Endodermal cell (in vitro differentiated cells): Measurements from ENCODE around the gene ADGRG7. TPM values are rescaled to one million over a fixed set of nuclear protein-coding genes. Genes with fewer than 3 reads are reported as not detected.

ENCODE experiments used
- DNase-seq: peaks from one replicate; pipeline ENCODE4 v3.0.0-alpha.2; 2017
- H3K27ac ChIP-seq: 2 replicates; pipeline ENCODE4 v1.5.1; 2013; ENCODE audit warnings: mild to moderate bottlenecking, low read depth, low read length, moderate library complexity
- H3K27me3 ChIP-seq: 2 replicates; pipeline ENCODE4 v1.6.1; 2013; ENCODE audit warnings: mild to moderate bottlenecking, low read length, moderate library complexity; ENCODE audit not compliant: insufficient read depth, control insufficient read depth, poor library complexity, severe bottlenecking
- H3K36me3 ChIP-seq: 2 replicates; pipeline ENCODE4 v1.7.0; 2013; ENCODE audit warnings: mild to moderate bottlenecking, low read length, moderate library complexity; ENCODE audit not compliant: control insufficient read depth, insufficient read depth
- H3K4me1 ChIP-seq: one replicate; pipeline ENCODE4 v1.7.0; 2013; ENCODE audit warnings: low read length; ENCODE audit not compliant: control insufficient read depth, insufficient read depth
- H3K4me3 ChIP-seq: 2 replicates; pipeline ENCODE4 v1.5.1; 2013; ENCODE audit warnings: mild to moderate bottlenecking, low read length, moderate library complexity
- H3K9ac ChIP-seq: 2 replicates; pipeline ENCODE4 v1.6.1; 2013; ENCODE audit warnings: mild to moderate bottlenecking, low read length, moderate library complexity; ENCODE audit not compliant: poor library complexity, severe bottlenecking; ENCODE audit errors: extremely low read depth
- H3K9me3 ChIP-seq: 2 replicates; pipeline ENCODE4 v1.6.1; 2013; ENCODE audit warnings: mild to moderate bottlenecking, low read length, moderate library complexity; ENCODE audit not compliant: control insufficient read depth
- H3K27ac Mint-ChIP-seq: 2 replicates; pipeline ENCODE4 v1.8.0; 2020; ENCODE audit warnings: mixed read lengths
- H3K27me3 Mint-ChIP-seq: 2 replicates; pipeline ENCODE4 v1.8.0; 2021; ENCODE audit warnings: mild to moderate bottlenecking, mixed read lengths; ENCODE audit not compliant: insufficient read depth
- H3K36me3 Mint-ChIP-seq: 2 replicates; pipeline ENCODE4 v1.8.0; 2020; ENCODE audit warnings: low read depth, mixed read lengths
- H3K4me1 Mint-ChIP-seq: 2 replicates; pipeline ENCODE4 v1.8.0; 2020; ENCODE audit warnings: mixed read lengths
- H3K4me3 Mint-ChIP-seq: 2 replicates; pipeline ENCODE4 v1.8.0; 2020; ENCODE audit warnings: mild to moderate bottlenecking, moderate library complexity, mixed read lengths
- H3K9me3 Mint-ChIP-seq: 2 replicates; pipeline ENCODE4 v1.8.0; 2020; ENCODE audit warnings: mild to moderate bottlenecking, mixed read lengths
- CTCF ChIP-seq: fragments of 200-600 bp; sonication (generic); conservative IDR thresholded peaks from 2 replicates; pipeline ENCODE4 v1.5.0; 2021; ENCODE audit warnings: antibody characterized with exemption, mild to moderate bottlenecking
- WGBS, 2 experiments: methylation state at CpG; one replicate each; pipeline versions ENCODE4 v1.1.5 to v1.1.7; 2013; ENCODE audit warnings: missing lambda C conversion rate in 2 of 2, mixed read lengths in 1 of 2; ENCODE audit not compliant: insufficient coverage in 1 of 2, insufficient read length in 1 of 2; 5-methylcytosine and 5-hydroxymethylcytosine counted together
- total RNA-seq, 2 donors: library from RNA; stranded (reverse); fragmentation: NEBNext Ultra II Directional in 1 of 2; extraction: Animal tissue kit (Norgen Biotek cat#: 25700) in 1 of 2; gene quantifications; 2 replicates in 1 of 2; 3 replicates in 1 of 2; pipeline ENCODE4 v1.2.1, GENCODE V29; 2021

The ADGRG7 gene
- total RNA-seq, 2 donors from 2014 or later, result 0.70 to 2.1 TPM

- H3K27me3 ChIP-seq, result no peaks in the 10 kb centered on the region
- no peak overlapping the region for H3K27ac ChIP-seq
- DNase-seq, result no peak
- Mint-ChIP-seq H3K27ac (no peak overlapping the region), H3K4me3 (no peak overlapping the region), H3K36me3 (no peaks in the 10 kb centered on the region), H3K9me3 (peaks cover 3% of the 10 kb centered on the region), H3K27me3 (no peaks in the 10 kb centered on the region), H3K4me1 (peaks cover 8% of the 10 kb centered on the region)
- no peak for TF ChIP-seq CTCF
- H3K36me3 ChIP-seq, result no peaks in the 10 kb centered on the region
- no peaks in the 10 kb centered on the region for H3K4me1 ChIP-seq
- H3K9me3 ChIP-seq, result peaks cover 9% of the 10 kb centered on the region
- WGBS, 2 experiments, result 93 to 100% methylated on average over 1 of the region's 1 CpG
- no peak overlapping the region for H3K4me3 ChIP-seq
- H3K9ac ChIP-seq, result no peak overlapping the region
Observed at GRCh38 chr3:100637197-100637631, 27.8 kb downstream of the ADGRG7 start.

GRCh38 chr3:100640633-100641032, 31.2 kb downstream of the ADGRG7 start:
- no peaks in the 10 kb centered on the region for H3K27me3 ChIP-seq
- H3K9me3 ChIP-seq, result peaks cover 9% of the 10 kb centered on the region
- Mint-ChIP-seq H3K27ac (no peak overlapping the region), H3K4me3 (no peak overlapping the region), H3K27me3 (no peaks in the 10 kb centered on the region), H3K4me1 (peaks cover 8% of the 10 kb centered on the region), H3K36me3 (no peaks in the 10 kb centered on the region), H3K9me3 (peaks cover 3% of the 10 kb centered on the region)
- no peak overlapping the region for H3K4me3 ChIP-seq
- no peak for TF ChIP-seq CTCF
- no peak overlapping the region for H3K27ac ChIP-seq
- 89 to 93% methylated on average over 4 to 5 of the region's 5 CpGs for WGBS, 2 experiments
- H3K9ac ChIP-seq, result no peak overlapping the region
- DNase-seq, result no peak
- H3K4me1 ChIP-seq, result no peaks in the 10 kb centered on the region
- no peaks in the 10 kb centered on the region for H3K36me3 ChIP-seq

- H3K4me1 Mint-ChIP-seq, result peaks cover 8% of the 10 kb centered on the region
- no peaks in the 10 kb centered on the region for H3K4me1 ChIP-seq
- no peaks in the 10 kb centered on the region for H3K36me3 ChIP-seq
- no peak overlapping the region for H3K27ac ChIP-seq
- no peak for DNase-seq
- no peak overlapping the region for H3K27ac Mint-ChIP-seq
- no peak overlapping the region for H3K4me3 Mint-ChIP-seq
- peaks cover 9% of the 10 kb centered on the region for H3K9me3 ChIP-seq
- H3K27me3 Mint-ChIP-seq, result no peaks in the 10 kb centered on the region
- H3K9me3 Mint-ChIP-seq, result peaks cover 3% of the 10 kb centered on the region
- no peaks in the 10 kb centered on the region for H3K36me3 Mint-ChIP-seq
- 95% methylated on average over 3 of the region's 3 CpGs; no CpG with 5 or more reads in 1 of the 2 experiments for WGBS, 2 experiments
- no peak overlapping the region for H3K4me3 ChIP-seq
- TF ChIP-seq CTCF, result no peak
- H3K9ac ChIP-seq, result no peak overlapping the region
- H3K27me3 ChIP-seq, result no peaks in the 10 kb centered on the region
Observed at GRCh38 chr3:100641471-100642032, 32.2 kb downstream of the ADGRG7 start.
